Measurements from ENCODE around the gene MAD2L1.
"Not testable (repeated sequence)": the region's sequence is repeated elsewhere in the genome, so short reads cannot be mapped to it uniquely, and the experiment has no call there.

Gene MAD2L1

DNA sequence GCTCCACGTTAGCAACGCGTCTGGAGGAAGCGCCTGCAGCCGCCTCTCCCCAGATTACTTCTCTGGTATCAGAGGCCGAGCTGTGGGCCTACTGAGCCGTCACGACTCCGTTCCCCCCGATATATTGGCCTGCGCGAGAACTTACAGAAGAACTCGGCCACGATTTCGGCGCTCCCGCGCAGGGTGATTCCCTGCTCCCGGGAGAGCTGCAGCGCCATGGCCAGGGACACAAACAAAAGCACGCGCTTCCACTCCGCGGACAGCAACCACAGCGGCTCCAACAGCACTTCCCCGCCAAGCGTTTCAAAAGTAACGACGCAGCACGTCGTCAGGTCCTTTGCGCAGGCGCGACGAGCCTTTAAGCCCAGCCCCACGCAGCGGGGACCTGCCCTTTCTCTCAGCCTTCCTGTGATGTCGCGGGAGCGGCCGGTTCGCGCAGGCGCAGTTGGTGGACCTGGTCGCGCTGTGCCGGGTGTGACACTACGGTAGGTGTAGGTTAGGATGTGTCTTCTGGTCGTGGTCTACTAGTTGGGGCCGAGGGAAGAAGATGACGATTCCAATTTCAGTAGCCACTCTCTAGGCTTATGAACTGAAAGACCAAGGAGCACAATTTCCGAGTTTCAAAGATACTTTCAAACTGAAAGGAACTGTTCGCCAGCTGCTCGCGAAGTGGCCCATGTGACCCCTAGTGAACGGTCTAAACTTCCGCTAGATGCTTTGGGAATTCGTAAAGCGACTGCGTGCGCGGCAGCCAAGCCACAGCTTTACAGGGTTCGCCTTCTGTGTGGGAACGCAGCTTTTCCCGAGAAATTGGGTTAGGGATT, at the start of gene MAD2L1:
Gene MAD2L1 (minus strand): TSS at position 332 of the 824 bp plus-strand sequence. CDS start 114 bp downstream, at position 218.
- DNase-seq (ENCODE audit: low spot score): peak; percentile 97

- DNase-seq (ENCODE audit: low spot score): no peak
These were observed 45.1 kb upstream of the MAD2L1 start for GRCh38 chr4:120111745-120112144.

GRCh38 chr4:120109406-120109805, 42.8 kb upstream of the MAD2L1 start:
- no peak for DNase-seq (ENCODE audit: low spot score)

- no peak for DNase-seq (ENCODE audit: low spot score)
These were observed 38.8 kb upstream of the MAD2L1 start for GRCh38 chr4:120105472-120105871.

DNA sequence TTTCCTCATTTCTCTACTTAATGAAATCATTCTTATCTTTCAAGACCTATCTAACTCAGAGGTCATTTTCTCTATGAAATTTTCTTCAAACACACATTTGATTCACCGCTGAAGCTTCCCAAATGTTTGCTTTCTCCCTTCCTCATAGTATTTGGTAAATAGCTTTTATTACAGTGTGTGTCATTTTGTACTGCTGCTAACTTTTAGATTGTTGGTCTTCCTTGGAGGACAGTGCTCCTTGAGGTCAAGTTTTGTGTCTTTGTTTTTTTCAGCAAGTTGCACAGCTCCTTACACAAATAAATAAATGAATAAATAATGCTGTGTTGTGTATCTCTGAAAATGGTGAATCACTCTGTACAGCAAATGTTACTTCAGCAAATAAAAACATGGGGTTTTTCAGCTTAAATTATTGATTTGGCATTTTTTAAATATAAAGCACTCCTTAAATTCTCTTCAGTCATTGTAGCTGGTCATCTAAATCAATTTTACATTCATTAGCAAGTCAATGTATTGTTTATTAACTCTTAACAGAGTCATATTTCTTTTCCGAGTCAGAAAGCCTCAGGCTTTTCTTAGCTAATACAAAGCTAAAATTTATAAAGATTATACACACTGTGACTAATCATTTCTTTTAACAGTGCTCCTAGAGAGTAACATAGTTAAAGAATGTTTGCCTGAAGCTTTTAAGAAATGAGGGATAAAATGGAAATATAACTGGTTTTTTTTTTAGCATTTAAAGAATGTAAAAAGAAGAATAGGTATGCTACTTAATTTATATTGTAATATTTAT, 30.1 kb upstream of the MAD2L1 start:
- DNase-seq (ENCODE audit: low spot score): no peak

DNA sequence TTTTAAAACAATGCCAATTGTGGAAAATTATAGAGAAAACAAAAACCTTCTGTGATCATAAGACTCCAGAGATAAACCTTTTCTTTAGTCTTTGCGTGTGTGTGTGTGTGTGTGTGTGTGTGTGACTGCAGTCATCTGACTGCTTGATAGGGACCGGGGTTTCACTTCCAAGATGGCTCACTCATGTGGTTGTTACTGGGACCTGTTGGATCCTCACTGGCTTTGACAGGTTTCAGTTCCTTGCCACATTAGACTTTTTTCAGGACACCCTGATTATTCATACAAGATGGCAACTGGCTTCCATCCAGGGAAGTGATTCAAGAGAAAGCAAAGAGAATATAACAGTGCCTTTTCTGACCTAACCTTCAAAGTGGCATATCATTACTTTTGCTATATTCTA, 21.9 kb upstream of the MAD2L1 start:
- no peak for DNase-seq (ENCODE audit: low spot score)

DNA sequence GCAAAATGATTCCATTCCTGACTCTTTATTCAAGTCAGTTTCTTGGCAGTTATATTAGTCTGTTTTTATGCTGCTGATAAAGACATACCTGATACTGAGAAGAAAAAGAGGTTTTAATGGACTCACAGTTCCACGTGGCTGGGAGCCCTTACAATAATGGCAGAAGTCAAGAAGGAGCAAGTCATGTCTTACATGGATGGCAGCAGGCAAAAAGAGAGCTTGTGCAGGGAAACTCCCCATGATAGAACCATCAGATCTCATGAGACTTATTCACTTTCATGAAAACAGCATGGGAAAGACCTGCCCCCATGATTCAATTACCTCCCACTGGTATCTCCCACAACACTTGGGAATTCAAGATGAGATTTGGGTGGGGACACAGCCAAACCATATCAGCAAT, 21.4 kb upstream of the MAD2L1 start:
- DNase-seq (ENCODE audit: low spot score): not testable (repeated sequence)

DNA sequence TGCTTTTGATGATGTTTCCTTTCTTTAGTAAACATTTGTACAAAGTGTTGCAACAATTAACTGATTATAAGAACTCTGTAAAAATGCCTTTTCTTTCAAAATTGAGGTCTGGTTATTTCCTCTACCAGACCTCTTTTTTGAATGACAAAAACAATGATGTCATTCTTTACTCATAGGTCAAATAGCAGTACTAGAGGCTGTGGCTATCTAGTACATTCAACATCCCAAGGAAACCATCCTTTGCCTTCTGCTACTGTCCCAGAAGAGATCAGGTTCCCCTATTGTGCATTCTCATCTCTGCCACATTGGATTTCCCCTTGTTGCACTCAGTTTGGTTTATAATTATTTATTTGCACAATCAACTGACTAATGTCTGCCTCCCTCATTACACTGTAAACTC, 19.1 kb upstream of the MAD2L1 start:
- no peak for DNase-seq (ENCODE audit: low spot score)

DNA sequence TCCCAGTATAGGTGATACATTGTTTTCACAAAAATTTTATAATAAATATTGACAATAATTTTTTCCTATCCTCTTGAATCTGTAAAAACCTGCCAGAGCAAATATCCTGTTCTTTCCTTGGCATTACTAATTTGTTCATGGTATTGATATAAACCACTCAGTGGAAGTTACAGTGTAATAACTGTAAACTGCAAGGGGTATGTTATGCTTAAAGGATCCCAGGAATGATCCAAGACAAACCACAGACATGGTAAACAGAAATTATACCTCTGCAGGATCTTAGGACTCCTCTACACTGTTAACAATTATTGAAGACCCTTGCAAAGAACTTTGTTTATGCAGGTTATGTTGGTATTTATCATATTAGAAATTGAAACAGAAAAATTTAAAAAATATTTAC, 17.7 kb upstream of the MAD2L1 start:
- no peak for DNase-seq (ENCODE audit: low spot score)

- no peak for DNase-seq (ENCODE audit: low spot score)
These were observed 16.5 kb upstream of the MAD2L1 start for GRCh38 chr4:120083152-120083551.

GRCh38 chr4:120082251-120082650, 15.6 kb upstream of the MAD2L1 start:
- DNase-seq (ENCODE audit: low spot score): no peak

GRCh38 chr4:120081726-120082125, 15.1 kb upstream of the MAD2L1 start:
- no peak for DNase-seq (ENCODE audit: low spot score)

GRCh38 chr4:120080533-120080932, 13.9 kb upstream of the MAD2L1 start:
- no peak for DNase-seq (ENCODE audit: low spot score)

DNA sequence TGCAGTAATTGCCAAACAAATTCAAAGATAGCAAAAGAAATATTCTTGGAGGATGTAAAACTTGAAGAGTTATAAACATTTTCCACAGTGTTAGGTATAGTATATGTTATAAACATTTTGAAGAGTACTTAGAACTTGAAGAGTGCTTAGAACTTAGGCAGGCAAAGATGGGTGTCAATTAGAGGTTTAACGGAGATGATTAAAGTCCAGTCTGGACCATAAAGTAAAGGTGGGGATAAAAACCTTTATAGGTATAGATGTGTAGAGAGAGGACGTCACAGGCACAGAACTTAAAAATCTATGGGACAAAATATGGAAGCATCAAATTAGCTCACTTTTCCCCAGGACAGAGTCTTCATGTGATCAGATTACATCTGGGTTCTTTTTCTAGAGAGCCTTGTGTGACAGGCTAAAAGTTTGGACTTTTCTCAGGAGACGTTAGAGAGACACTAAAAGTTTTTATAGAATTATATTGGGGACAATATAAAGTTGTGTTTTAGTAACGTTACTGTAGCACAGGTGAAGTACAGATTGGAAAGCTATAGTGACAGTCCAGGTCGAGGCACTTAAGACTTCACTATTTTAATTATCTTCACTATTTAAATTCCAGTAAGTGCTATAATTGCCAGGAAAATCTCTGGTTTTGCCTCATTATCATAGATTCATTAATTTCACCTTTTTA, 13.3 kb upstream of the MAD2L1 start:
- DNase-seq (ENCODE audit: low spot score): no peak

DNA sequence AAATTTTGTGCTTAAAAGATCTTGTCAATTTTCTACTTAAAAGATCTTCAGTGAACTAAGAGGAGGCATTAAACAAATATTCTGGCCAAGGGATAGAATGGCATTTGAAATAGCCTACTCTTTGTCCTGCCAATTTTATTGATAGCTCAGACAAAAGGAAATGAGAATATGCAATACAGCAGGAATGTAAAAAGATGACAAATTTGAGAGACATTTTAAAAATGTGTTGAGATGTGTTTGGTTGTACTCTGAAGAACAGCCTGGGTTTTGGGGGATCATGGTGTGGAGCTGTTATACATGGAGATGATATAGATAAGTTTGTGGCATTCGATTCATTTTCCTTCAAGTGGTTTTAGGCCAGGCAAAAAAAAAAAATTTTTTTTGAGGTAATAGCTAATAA, 11.6 kb upstream of the MAD2L1 start:
- DNase-seq (ENCODE audit: low spot score): no peak

GRCh38 chr4:120071192-120071795, 4.6 kb upstream of the MAD2L1 start:
- peak; percentile 49 for DNase-seq (ENCODE audit: low spot score)

DNA sequence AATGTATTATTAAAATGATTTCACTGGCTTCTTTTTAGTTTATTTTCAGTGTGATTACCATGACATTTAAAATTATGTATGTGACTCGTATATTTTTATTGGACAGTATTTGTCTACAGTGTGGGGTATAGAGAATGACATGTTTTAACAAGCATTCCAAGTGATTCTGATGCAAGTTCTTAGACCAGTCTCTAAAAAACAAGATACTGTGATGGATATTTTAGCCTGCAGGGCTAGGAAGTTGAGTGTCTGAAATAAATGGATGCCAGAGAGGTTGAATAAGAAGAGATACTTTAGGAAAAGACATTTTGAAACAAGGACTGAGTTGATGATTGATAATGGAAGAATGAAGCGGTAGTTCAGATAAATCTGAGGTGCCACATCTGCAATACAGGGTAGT, 3.5 kb upstream of the MAD2L1 start:
- no peak for DNase-seq (ENCODE audit: low spot score)

DNA sequence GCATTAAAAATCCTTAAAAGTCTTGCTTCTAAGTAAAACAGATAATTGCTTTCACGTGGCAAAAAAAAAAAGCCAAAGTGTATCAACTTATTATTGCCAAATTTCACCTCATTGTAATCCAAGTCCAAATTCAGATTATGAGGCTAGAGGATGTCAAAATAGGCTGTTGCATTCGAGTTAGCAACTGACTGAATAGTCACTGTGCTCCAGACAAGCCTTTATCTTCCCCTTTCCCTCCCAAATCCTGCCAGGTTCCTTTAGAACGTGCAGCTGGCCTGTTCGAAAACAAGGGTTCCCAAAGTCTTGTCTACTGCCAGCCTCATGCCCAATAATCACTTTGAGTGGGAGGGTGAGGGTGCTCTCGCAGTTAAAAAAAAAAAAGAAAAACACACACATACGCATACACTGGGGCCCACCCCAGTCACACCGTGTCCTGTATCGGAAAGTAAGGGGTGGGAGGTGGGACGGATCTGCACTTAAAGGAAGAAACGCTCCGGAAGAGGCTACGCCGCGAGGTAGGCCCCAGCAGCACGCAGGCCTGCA, 603 bp downstream of the MAD2L1 start:
- no peak for DNase-seq (ENCODE audit: low spot score)

- no peak for DNase-seq (ENCODE audit: low spot score)
These were observed 1.8 kb downstream of the MAD2L1 start for GRCh38 chr4:120064887-120065286.

GRCh38 chr4:120063711-120064110, 2.9 kb downstream of the MAD2L1 start:
- DNase-seq (ENCODE audit: low spot score): not testable (repeated sequence)

DNA sequence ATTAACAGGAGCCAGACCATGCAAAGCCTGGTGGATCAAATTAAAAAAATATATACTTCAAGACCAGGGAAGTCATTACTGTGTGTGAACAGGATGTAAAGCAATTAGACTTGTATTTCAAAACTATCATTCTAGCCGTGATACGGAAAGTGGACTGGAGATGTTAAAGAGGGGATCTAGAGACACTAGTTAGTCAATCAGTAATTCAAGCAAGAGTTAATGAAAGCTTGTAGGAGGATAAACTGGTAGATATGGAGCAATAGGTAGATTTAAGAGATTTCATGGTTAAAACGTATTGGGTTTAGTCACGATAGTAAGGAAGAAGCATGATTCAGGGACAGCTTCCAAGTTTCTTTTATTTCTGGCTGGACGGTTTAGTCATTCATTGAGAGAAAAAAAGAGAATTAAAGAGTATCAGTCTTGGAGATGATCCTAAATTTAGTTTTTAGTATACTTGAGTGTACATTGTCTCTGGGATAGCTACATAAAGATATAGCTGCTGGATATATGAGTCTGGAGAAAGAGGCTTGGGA, 3.9 kb downstream of the MAD2L1 start:
- DNase-seq (ENCODE audit: low spot score): no peak

GRCh38 chr4:120059036-120059435, 7.6 kb downstream of the MAD2L1 start:
- DNase-seq (ENCODE audit: low spot score): no peak
